Thyroid gland (tissue), 4 donors: ENCODE measurements around the gene STRN3.

ENCODE experiments used
- POLR2A ChIP-seq, 2 donors: fragments of 450-650 bp; IDR thresholded peaks; one replicate each; pipeline ENCODE4 v1.6.1; 2017; ENCODE audit warnings: antibody characterized with exemption in 2 of 2, mild to moderate bottlenecking in 2 of 2, moderate library complexity in 1 of 2
- TF ChIP-seq, protein P1 (sequence below), 6 experiments: fragments of 200-600 bp in 3 of 6; fragments of 450-650 bp in 3 of 6; sonication (generic) in 3 of 6; IDR thresholded peaks; one replicate each; pipeline ENCODE4 v1.5.1; 2016 to 2019; ENCODE audit warnings: antibody characterized with exemption in 6 of 6, mild to moderate bottlenecking in 2 of 6, inconsistent platforms in 1 of 6, moderate library complexity in 1 of 6

DNA sequence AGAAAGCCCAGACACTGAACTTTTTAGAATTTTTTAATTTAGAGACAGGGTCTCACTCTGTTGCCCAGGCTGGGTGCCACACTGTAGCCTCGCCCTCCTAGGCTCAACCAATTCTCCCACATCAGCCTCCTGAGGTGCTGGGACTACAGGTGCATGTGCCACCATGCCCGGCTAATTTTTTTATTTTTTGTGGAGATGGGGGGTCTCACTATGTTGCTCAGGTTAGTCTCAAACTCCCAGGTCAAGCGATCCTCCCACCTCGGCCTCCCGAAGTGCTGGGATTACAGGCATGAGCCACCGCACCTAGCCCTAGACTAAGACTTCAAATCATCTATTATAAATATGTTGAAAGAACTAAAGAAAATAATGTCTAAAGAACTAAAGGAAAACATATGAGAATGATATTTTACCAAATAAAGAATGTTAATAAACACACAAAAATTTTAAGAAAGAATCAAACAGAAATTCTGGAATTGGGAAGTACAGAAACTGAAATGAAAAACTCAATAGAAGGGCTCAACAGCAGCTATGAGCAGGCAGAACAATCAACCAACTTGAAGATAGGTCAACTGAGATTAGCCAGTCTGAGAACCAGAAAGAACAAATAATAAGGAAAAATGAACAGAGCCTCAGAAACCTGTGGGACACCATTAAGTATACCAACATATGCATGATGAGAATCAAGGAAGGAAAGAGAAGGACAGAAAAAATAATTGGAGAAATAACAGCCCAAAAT is 27.0 kb downstream of the STRN3 start:
- TF ChIP-seq, protein P1, sequence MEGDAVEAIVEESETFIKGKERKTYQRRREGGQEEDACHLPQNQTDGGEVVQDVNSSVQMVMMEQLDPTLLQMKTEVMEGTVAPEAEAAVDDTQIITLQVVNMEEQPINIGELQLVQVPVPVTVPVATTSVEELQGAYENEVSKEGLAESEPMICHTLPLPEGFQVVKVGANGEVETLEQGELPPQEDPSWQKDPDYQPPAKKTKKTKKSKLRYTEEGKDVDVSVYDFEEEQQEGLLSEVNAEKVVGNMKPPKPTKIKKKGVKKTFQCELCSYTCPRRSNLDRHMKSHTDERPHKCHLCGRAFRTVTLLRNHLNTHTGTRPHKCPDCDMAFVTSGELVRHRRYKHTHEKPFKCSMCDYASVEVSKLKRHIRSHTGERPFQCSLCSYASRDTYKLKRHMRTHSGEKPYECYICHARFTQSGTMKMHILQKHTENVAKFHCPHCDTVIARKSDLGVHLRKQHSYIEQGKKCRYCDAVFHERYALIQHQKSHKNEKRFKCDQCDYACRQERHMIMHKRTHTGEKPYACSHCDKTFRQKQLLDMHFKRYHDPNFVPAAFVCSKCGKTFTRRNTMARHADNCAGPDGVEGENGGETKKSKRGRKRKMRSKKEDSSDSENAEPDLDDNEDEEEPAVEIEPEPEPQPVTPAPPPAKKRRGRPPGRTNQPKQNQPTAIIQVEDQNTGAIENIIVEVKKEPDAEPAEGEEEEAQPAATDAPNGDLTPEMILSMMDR (IDR thresholded peaks at IDR 0.05), result no peak
- TF ChIP-seq POLR2A (IDR thresholded peaks at IDR 0.05), result no peak
